HCT116 (cell line): ENCODE data around the gene SNRNP70. TPM values are rescaled to one million over a fixed set of nuclear protein-coding genes. Genes with fewer than 3 reads are reported as not detected.

Experiments
- ATAC-seq: fragments of 200-7000 bp; cut with Tn5 transposase; 2 replicates; pipeline ENCODE4 v1.9.1; 2020; ENCODE audit warnings: mild to moderate bottlenecking, moderate library complexity
- BruUV-seq: library from RNA; stranded (reverse); fragments of 400-500 nt; replicated peaks from 2 replicates; lab custom pipeline; 2021; lab: Mats Ljungman, UMichigan
- CTCF ChIA-PET: fragments of 300-600 bp; sonication (Branson Sonifier 250); formaldehyde crosslinking; loops from one replicate; lab custom pipeline; 2021; ENCODE audit warnings: antibody characterized with exemption; lab: Charles Lee
- POLR2A ChIA-PET: fragments of 300-600, 350-600 bp; sonication (Branson Sonifier 250); formaldehyde crosslinking; loops from one replicate; lab custom pipeline; 2021; ENCODE audit warnings: antibody characterized with exemption; lab: Charles Lee
- RAD21 ChIA-PET, 2 experiments: fragments of 300-600 bp; sonication (Branson Sonifier 250); formaldehyde crosslinking; loops; one replicate each; lab custom pipeline; 2023; ENCODE audit warnings: low total read pairs in 2 of 2; ENCODE audit not compliant: uncharacterized antibody in 2 of 2, unreplicated experiment in 2 of 2, low non-redundant PET in 1 of 2; lab: Charles Lee
- DNase-seq: peaks from one replicate; pipeline ENCODE4 v3.0.0-alpha.2; 2010; ENCODE audit warnings: low read depth, low spot score
- H2AFZ ChIP-seq: fragments of 200-600 bp; shearing (Covaris generic), sonication (generic); 2 replicates; pipeline ENCODE4 v1.6.1; 2017; ENCODE audit warnings: low read depth, mixed run types, mixed read lengths, antibody characterized with exemption, low read length; ENCODE audit not compliant: poor library complexity, severe bottlenecking
- H3K27ac ChIP-seq: 2 replicates; pipeline ENCODE4 v1.5.1; 2012; ENCODE audit warnings: low read depth, low read length
- H3K27me3 ChIP-seq: fragments of 200-600 bp; sonication (generic); 2 replicates; pipeline ENCODE4 v1.6.1; 2016; ENCODE audit warnings: mixed run types, low read length, mixed read lengths; ENCODE audit not compliant: insufficient read depth
- H3K36me3 ChIP-seq, 2 experiments: fragments of 200-500 bp in 1 of 2; fragments of 200-600 bp in 1 of 2; sonication (Bioruptor generic) in 1 of 2; sonication (generic) in 1 of 2; 2 replicates each; pipeline versions ENCODE4 v1.5.1 to v1.6.1; 2014 to 2016; ENCODE audit warnings: low read length in 2 of 2, inconsistent platforms in 1 of 2, mixed read lengths in 1 of 2, mixed run types in 1 of 2; ENCODE audit not compliant: insufficient read depth in 2 of 2, control insufficient read depth in 1 of 2
- H3K4me1 ChIP-seq, 2 experiments: fragments of 200-600 bp in 1 of 2; sonication (generic) in 1 of 2; 2 replicates each; pipeline versions ENCODE4 v1.5.1 to v1.6.1; 2012 to 2017; ENCODE audit warnings: low read length in 2 of 2, inconsistent platforms in 1 of 2, mild to moderate bottlenecking in 1 of 2, mixed read lengths in 1 of 2, mixed run types in 1 of 2, moderate library complexity in 1 of 2; ENCODE audit not compliant: insufficient read depth in 2 of 2, control insufficient read depth in 1 of 2
- H3K4me2 ChIP-seq: fragments of 200-600 bp; sonication (generic); 2 replicates; pipeline ENCODE4 v1.6.1; 2017; ENCODE audit warnings: mixed run types, low read length, mixed read lengths
- H3K4me3 ChIP-seq, 2 experiments: fragments of 200-600 bp in 1 of 2; sonication (generic) in 1 of 2; replicated peaks in 1 of 2; 2 replicates each; pipeline ENCODE4 v1.5.1; 2011 to 2016; ENCODE audit warnings: low read length in 2 of 2, control low read depth in 1 of 2, low read depth in 1 of 2, mild to moderate bottlenecking in 1 of 2, mixed read lengths in 1 of 2, mixed run types in 1 of 2
- H3K79me2 ChIP-seq: fragments of 200-600 bp; sonication (generic); 2 replicates; pipeline ENCODE4 v1.6.1; 2017; ENCODE audit warnings: mild to moderate bottlenecking, mixed run types, low read length, moderate library complexity, mixed read lengths; ENCODE audit not compliant: insufficient read depth
- H3K9ac ChIP-seq: fragments of 200-600 bp; sonication (generic); 2 replicates; pipeline ENCODE4 v1.6.1; 2016; ENCODE audit warnings: low read length, mixed read lengths
- H3K9me2 ChIP-seq: fragments of 200-600 bp; sonication (generic), shearing (Covaris generic); 2 replicates; pipeline ENCODE4 v1.6.1; 2017; ENCODE audit warnings: mixed run types, mild to moderate bottlenecking, moderate library complexity; ENCODE audit not compliant: insufficient read depth
- H3K9me3 ChIP-seq, 2 experiments: fragments of 200-500 bp in 1 of 2; fragments of 200-600 bp in 1 of 2; sonication (Bioruptor generic) in 1 of 2; sonication (generic) in 1 of 2; 2 replicates each; pipeline ENCODE4 v1.6.1; 2014 to 2017; ENCODE audit warnings: low read length in 2 of 2, mixed read lengths in 2 of 2, inconsistent platforms in 1 of 2, low read depth in 1 of 2, mild to moderate bottlenecking in 1 of 2, mixed run types in 1 of 2, moderate library complexity in 1 of 2; ENCODE audit not compliant: control insufficient read depth in 1 of 2, insufficient read depth in 1 of 2
- H4K20me1 ChIP-seq: fragments of 200-600 bp; sonication (generic), shearing (Covaris generic); 2 replicates; pipeline ENCODE4 v1.6.1; 2017; ENCODE audit warnings: mixed run types, mild to moderate bottlenecking, moderate library complexity; ENCODE audit not compliant: insufficient read depth
- EZH2 ChIP-seq: fragments of 200-600 bp; sonication (generic); IDR thresholded peaks from 2 replicates; pipeline ENCODE4 v1.6.1; 2017; ENCODE audit warnings: antibody characterized with exemption, mixed run types
- JUND ChIP-seq: IDR thresholded peaks from 2 replicates; pipeline ENCODE4 v1.6.1; 2012
- SIN3A ChIP-seq: IDR thresholded peaks from 2 replicates; pipeline ENCODE4 v1.6.1; 2012; ENCODE audit warnings: low read depth
- ZNF274 ChIP-seq: fragments of 200-500 bp; sonication (Bioruptor generic); IDR thresholded peaks from 2 replicates; pipeline ENCODE4 v1.6.1; 2014; ENCODE audit warnings: mild to moderate bottlenecking, low read depth, low read length, inconsistent platforms
- intact Hi-C: fragments of 100-400 bp; cut with micrococcal nuclease; formaldehyde crosslinking; loops from 2 replicates; pipeline ENCODE4 v1.10.0; 2022
- total RNA-seq: library from RNA; stranded (reverse); gene quantifications from one replicate; pipeline ENCODE4 v1.2.1, GENCODE V29; 2021; ENCODE audit not compliant: unreplicated experiment
- TF ChIP-seq, protein P1 (sequence below): IDR thresholded peaks from 2 replicates; pipeline ENCODE4 v1.6.1; 2012
- TF ChIP-seq, protein P2 (sequence below): IDR thresholded peaks from 2 replicates; pipeline ENCODE4 v1.6.1; 2012; ENCODE audit warnings: low read depth

SNRNP70 gene
- total RNA-seq, 1 experiment from 2014 or later, result 236 TPM

DNA sequence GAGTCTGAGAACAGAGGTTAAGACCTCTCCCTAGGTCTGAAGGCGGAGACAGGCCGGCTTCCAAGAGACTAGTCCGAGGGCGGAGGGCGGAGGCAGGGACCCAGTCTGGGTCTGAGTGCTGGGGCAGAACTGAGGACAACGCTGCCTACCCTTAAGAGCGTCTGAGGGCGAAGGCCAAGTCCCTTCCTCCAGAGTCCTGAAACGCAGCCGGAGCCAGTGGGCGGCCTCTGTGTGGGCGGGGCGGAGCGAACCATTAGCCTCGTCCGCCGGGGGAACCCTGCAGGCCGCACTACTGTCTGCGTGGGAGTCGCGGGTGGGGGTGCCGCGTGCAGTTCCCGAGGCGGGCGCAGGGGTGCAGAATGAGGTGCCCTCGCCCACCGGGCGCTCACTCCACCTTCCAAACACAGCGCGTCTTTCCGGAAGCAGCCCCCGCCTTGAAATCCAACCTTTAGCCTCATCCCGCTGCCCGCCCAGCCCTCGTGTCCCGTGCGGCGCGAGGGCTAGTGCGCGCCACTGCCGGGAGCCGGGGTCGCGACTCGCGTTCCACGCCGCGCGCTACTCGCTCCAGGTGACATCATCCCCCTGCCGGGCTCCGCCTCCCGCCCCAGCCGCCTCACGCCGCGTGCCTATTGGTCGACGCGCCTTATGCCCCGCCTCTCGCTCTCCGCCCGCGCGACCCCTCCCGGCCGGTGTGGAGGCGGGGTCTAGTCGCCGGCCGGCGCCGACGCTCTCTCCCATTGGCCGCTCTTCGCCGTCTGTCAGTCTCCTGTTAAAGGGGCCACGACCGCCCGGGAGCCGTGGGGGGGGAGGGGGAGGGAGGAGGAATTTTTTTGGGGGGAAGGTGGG, 33.5 kb downstream of the SNRNP70 start, which contains the start of gene C19orf73 (continued):
- TF ChIP-seq EZH2 (no peak), SIN3A (no peak), ZNF274 (no peak), JUND (no peak; the same call in 1 of the 2 replicates)
- TF ChIP-seq, protein P1, sequence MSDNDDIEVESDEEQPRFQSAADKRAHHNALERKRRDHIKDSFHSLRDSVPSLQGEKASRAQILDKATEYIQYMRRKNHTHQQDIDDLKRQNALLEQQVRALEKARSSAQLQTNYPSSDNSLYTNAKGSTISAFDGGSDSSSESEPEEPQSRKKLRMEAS, result peak; percentile 97

GRCh38 chr19:49119411-49120324, 34.4 kb downstream of the SNRNP70 start, which contains the start of gene PPFIA3:
Gene PPFIA3 (plus strand): TSS chr19:49119544. CDS start chr19:49127874, 8,330 bp downstream.
- H3K9me2 ChIP-seq, result no peaks in the 10 kb centered on the region
- POLR2A ChIA-PET, result interaction anchor here (0.6 to 1.5 kb wide), 2 partner anchors 8 to 31 kb away, joined by 3 read pairs; no protein-coding TSS in a partner anchor
- peaks cover 18 to 33% of the 10 kb centered on the region in 2 experiments for H3K4me1 ChIP-seq
- TF ChIP-seq SIN3A, result peak; percentile 78
- TF ChIP-seq, protein P2, sequence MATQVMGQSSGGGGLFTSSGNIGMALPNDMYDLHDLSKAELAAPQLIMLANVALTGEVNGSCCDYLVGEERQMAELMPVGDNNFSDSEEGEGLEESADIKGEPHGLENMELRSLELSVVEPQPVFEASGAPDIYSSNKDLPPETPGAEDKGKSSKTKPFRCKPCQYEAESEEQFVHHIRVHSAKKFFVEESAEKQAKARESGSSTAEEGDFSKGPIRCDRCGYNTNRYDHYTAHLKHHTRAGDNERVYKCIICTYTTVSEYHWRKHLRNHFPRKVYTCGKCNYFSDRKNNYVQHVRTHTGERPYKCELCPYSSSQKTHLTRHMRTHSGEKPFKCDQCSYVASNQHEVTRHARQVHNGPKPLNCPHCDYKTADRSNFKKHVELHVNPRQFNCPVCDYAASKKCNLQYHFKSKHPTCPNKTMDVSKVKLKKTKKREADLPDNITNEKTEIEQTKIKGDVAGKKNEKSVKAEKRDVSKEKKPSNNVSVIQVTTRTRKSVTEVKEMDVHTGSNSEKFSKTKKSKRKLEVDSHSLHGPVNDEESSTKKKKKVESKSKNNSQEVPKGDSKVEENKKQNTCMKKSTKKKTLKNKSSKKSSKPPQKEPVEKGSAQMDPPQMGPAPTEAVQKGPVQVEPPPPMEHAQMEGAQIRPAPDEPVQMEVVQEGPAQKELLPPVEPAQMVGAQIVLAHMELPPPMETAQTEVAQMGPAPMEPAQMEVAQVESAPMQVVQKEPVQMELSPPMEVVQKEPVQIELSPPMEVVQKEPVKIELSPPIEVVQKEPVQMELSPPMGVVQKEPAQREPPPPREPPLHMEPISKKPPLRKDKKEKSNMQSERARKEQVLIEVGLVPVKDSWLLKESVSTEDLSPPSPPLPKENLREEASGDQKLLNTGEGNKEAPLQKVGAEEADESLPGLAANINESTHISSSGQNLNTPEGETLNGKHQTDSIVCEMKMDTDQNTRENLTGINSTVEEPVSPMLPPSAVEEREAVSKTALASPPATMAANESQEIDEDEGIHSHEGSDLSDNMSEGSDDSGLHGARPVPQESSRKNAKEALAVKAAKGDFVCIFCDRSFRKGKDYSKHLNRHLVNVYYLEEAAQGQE, result no peak; the same call in 1 of the 2 replicates
- TF ChIP-seq EZH2, result no peak
- peak within 1 kb of the TSS; percentile 97 for H3K27ac ChIP-seq
- H3K9ac ChIP-seq, result peak within 1 kb of the TSS; percentile 76
- BruUV-seq, result no TSS peak
- H2AFZ ChIP-seq, result no peak within 1 kb of the TSS
- H3K4me3 ChIP-seq, result peak within 1 kb of the TSS; percentile 59 to 66
- DNase-seq (no peak), ATAC-seq (peak; percentile 22)
- H3K4me2 ChIP-seq, result peak within 1 kb of the TSS; percentile 99
- no peaks in the 10 kb centered on the region for H3K27me3 ChIP-seq
- H3K36me3 ChIP-seq, result no peaks in the 10 kb centered on the region
- H3K9me3 ChIP-seq, result no peaks in the 10 kb centered on the region
- RAD21 ChIA-PET, result no interaction called here
- H4K20me1 ChIP-seq, result no peaks in the 10 kb centered on the region
- CTCF ChIA-PET, result interaction anchor here (0.8 kb wide), 1 partner anchor 13 kb away, joined by 3 read pairs; no protein-coding TSS in a partner anchor
- intact Hi-C loops, result loop anchor here (1.0 kb wide), 1 partner anchor 32 kb away; no protein-coding TSS in a partner anchor
- no peaks in the 10 kb centered on the region for H3K79me2 ChIP-seq
